GM12878 (cell line): ENCODE data around the gene EP400.

Experiments
- CBFB ChIP-seq: IDR thresholded peaks from 2 replicates; pipeline ENCODE4 v1.6.1; 2016; ENCODE audit warnings: antibody characterized with exemption, low read depth
- CTCF ChIP-seq, 3 experiments: IDR thresholded peaks in 2 of 3; conservative IDR thresholded peaks in 1 of 3; 2 replicates each; pipeline ENCODE4 v1.5.1; 2011; ENCODE audit warnings: low read depth in 3 of 3, low read length in 3 of 3, mild to moderate bottlenecking in 3 of 3, control low read depth in 2 of 3, moderate library complexity in 2 of 3, inconsistent platforms in 1 of 3, mixed read lengths in 1 of 3; ENCODE audit not compliant: control insufficient read depth in 2 of 3, insufficient read depth in 1 of 3; ENCODE audit errors: extremely low read depth in 1 of 3
- EZH2 ChIP-seq: IDR thresholded peaks from 2 replicates; pipeline ENCODE4 v1.6.1; 2012; ENCODE audit warnings: low read depth, mild to moderate bottlenecking, control low read depth, inconsistent platforms, low read length, borderline replicate concordance; ENCODE audit not compliant: control insufficient read depth
- HDAC2 ChIP-seq: fragments of 200-600 bp; sonication (generic); IDR thresholded peaks from 2 replicates; pipeline ENCODE4 v1.6.1; 2017
- JUND ChIP-seq: IDR thresholded peaks from 2 replicates; pipeline ENCODE4 v1.6.1; 2012; ENCODE audit warnings: low read depth, mild to moderate bottlenecking, low read length, improper control_type of control experiment, moderate library complexity
- PBX3 ChIP-seq: IDR thresholded peaks from 2 replicates; pipeline ENCODE4 v1.6.1; 2011; ENCODE audit warnings: mild to moderate bottlenecking, low read depth, low read length, moderate library complexity; ENCODE audit not compliant: insufficient replicate concordance
- PML ChIP-seq: IDR thresholded peaks from 2 replicates; pipeline ENCODE4 v1.6.1; 2012; ENCODE audit warnings: low read length, inconsistent platforms
- POLR2A ChIP-seq: IDR thresholded peaks from 2 replicates; pipeline ENCODE4 v1.6.1; 2011; ENCODE audit warnings: low read depth, mild to moderate bottlenecking, low read length
- POLR2AphosphoS5 ChIP-seq: IDR thresholded peaks from 2 replicates; pipeline ENCODE4 v1.6.1; 2011; ENCODE audit warnings: mild to moderate bottlenecking, low read length, inconsistent platforms
- RAD21 ChIP-seq: IDR thresholded peaks from 2 replicates; pipeline ENCODE4 v1.6.1; 2011; ENCODE audit warnings: mild to moderate bottlenecking, low read depth, low read length, moderate library complexity; ENCODE audit not compliant: insufficient read depth
- SP1 ChIP-seq: IDR thresholded peaks from one replicate; pipeline ENCODE4 v1.6.1; 2011; ENCODE audit warnings: low read depth, low read length
- TARDBP ChIP-seq: IDR thresholded peaks from 2 replicates; pipeline ENCODE4 v1.6.1; 2016; ENCODE audit warnings: borderline replicate concordance

GRCh38 chr12:132056320-132056719 is 106.6 kb downstream of the EP400 start:
- TF ChIP-seq CBFB (no peak), POLR2A (no peak), EZH2 (no peak), SP1 (no peak), PBX3 (no peak), HDAC2 (no peak), TARDBP (no peak), RAD21 (no peak), CTCF (IDR thresholded peaks at IDR 0.05 in 2 of 3, conservative IDR thresholded peaks at IDR 0.05 in 1 of 3; ENCODE audit: control insufficient read depth in 2 of 3, extremely low read depth in 1 of 3, insufficient read depth in 1 of 3, low read depth in 3 of 3, low read length in 3 of 3) (no peak), PML (no peak), POLR2AphosphoS5 (no peak), JUND (no peak)
